ENCODE data around the gene BICC1.
A peak's percentile ranks its signal among the peaks of the same experiment; 100 is the strongest.

BICC1 gene

GRCh38 chr10:58512491-58513187 lies at the start of gene BICC1:
TSS of gene BICC1 (plus strand) at chr10:58512872. CDS start at chr10:58513144, 272 bp downstream.
- Histone ChIP-seq H3K9me3 (ENCODE audit: control insufficient read depth in 1 of 2, low read length in 2 of 2) (no peaks in the 10 kb centered on the region), H3K27ac (ENCODE audit: low read length) (peak within 1 kb of the TSS; percentile 68), H3K4me1 (ENCODE audit: control insufficient read depth in 1 of 2, insufficient read depth in 2 of 2, low read length in 2 of 2) (peaks cover 5 to 10% of the 10 kb centered on the region in 2 donors), H3K36me3 (ENCODE audit: control insufficient read depth in 1 of 2, insufficient read depth in 2 of 2, low read length in 2 of 2) (no peaks in the 10 kb centered on the region), H3K4me3 (ENCODE audit: low read depth in 1 of 2, low read length in 2 of 2) (peak within 1 kb of the TSS; percentile 73 to 85), H3K27me3 (ENCODE audit: low read depth, low read length) (no peaks in the 10 kb centered on the region)

- Histone ChIP-seq H3K36me3 (ENCODE audit: control insufficient read depth in 1 of 2, insufficient read depth in 2 of 2, low read length in 2 of 2) (no peaks in the 10 kb centered on the region), H3K4me3 (ENCODE audit: low read depth in 1 of 2, low read length in 2 of 2) (no peak overlapping the region), H3K27ac (ENCODE audit: low read length) (no peak overlapping the region), H3K27me3 (ENCODE audit: low read depth, low read length) (no peaks in the 10 kb centered on the region), H3K4me1 (ENCODE audit: control insufficient read depth in 1 of 2, insufficient read depth in 2 of 2, low read length in 2 of 2) (no peaks in the 10 kb centered on the region), H3K9me3 (ENCODE audit: control insufficient read depth in 1 of 2, low read length in 2 of 2) (no peaks in the 10 kb centered on the region)
These were observed 47.7 kb upstream of the BICC1 start for GRCh38 chr10:58464956-58465355.

- no peaks in the 10 kb centered on the region for H3K4me1 ChIP-seq (ENCODE audit: control insufficient read depth in 1 of 2, insufficient read depth in 2 of 2, low read length in 2 of 2)
- H3K27ac ChIP-seq (ENCODE audit: low read length) = no peak overlapping the region
- H3K27me3 ChIP-seq (ENCODE audit: low read depth, low read length) = no peaks in the 10 kb centered on the region
- H3K4me3 ChIP-seq (ENCODE audit: low read depth in 1 of 2, low read length in 2 of 2) = no peak overlapping the region
- no peaks in the 10 kb centered on the region for H3K36me3 ChIP-seq (ENCODE audit: control insufficient read depth in 1 of 2, insufficient read depth in 2 of 2, low read length in 2 of 2)
- H3K9me3 ChIP-seq (ENCODE audit: control insufficient read depth in 1 of 2, low read length in 2 of 2) = no peaks in the 10 kb centered on the region
These were observed 47.0 kb upstream of the BICC1 start for GRCh38 chr10:58465629-58466028.

GRCh38 chr10:58467931-58468635 lies 44.6 kb upstream of the BICC1 start:
- no peaks in the 10 kb centered on the region for H3K9me3 ChIP-seq (ENCODE audit: control insufficient read depth in 1 of 2, low read length in 2 of 2)
- no peak overlapping the region for H3K27ac ChIP-seq (ENCODE audit: low read length)
- no peak overlapping the region for H3K4me3 ChIP-seq (ENCODE audit: low read depth in 1 of 2, low read length in 2 of 2)
- no peaks in the 10 kb centered on the region for H3K27me3 ChIP-seq (ENCODE audit: low read depth, low read length)
- H3K4me1 ChIP-seq (ENCODE audit: control insufficient read depth in 1 of 2, insufficient read depth in 2 of 2, low read length in 2 of 2) = no peaks in the 10 kb centered on the region
- no peaks in the 10 kb centered on the region for H3K36me3 ChIP-seq (ENCODE audit: control insufficient read depth in 1 of 2, insufficient read depth in 2 of 2, low read length in 2 of 2)

GRCh38 chr10:58473976-58474375 lies 38.7 kb upstream of the BICC1 start:
- no peak overlapping the region for H3K4me3 ChIP-seq (ENCODE audit: low read depth in 1 of 2, low read length in 2 of 2)

GRCh38 chr10:58475322-58476277 lies 37.1 kb upstream of the BICC1 start:
- no peaks in the 10 kb centered on the region for H3K9me3 ChIP-seq (ENCODE audit: control insufficient read depth in 1 of 2, low read length in 2 of 2)
- H3K27me3 ChIP-seq (ENCODE audit: low read depth, low read length) = no peaks in the 10 kb centered on the region
- no peaks in the 10 kb centered on the region for H3K4me1 ChIP-seq (ENCODE audit: control insufficient read depth in 1 of 2, insufficient read depth in 2 of 2, low read length in 2 of 2)
- H3K4me3 ChIP-seq (ENCODE audit: low read depth in 1 of 2, low read length in 2 of 2) = no peak overlapping the region
- no peaks in the 10 kb centered on the region for H3K36me3 ChIP-seq (ENCODE audit: control insufficient read depth in 1 of 2, insufficient read depth in 2 of 2, low read length in 2 of 2)
- H3K27ac ChIP-seq (ENCODE audit: low read length) = peak overlapping the region; percentile 24

More at GRCh38 chr10:58473976-58474375, 38.7 kb upstream of the BICC1 start:
- no peaks in the 10 kb centered on the region for H3K27me3 ChIP-seq (ENCODE audit: low read depth, low read length)
- no peaks in the 10 kb centered on the region for H3K36me3 ChIP-seq (ENCODE audit: control insufficient read depth in 1 of 2, insufficient read depth in 2 of 2, low read length in 2 of 2)
- H3K9me3 ChIP-seq (ENCODE audit: control insufficient read depth in 1 of 2, low read length in 2 of 2) = no peaks in the 10 kb centered on the region
- no peak overlapping the region for H3K27ac ChIP-seq (ENCODE audit: low read length)
- H3K4me1 ChIP-seq (ENCODE audit: control insufficient read depth in 1 of 2, insufficient read depth in 2 of 2, low read length in 2 of 2) = no peaks in the 10 kb centered on the region

- no peaks in the 10 kb centered on the region for H3K27me3 ChIP-seq (ENCODE audit: low read depth, low read length)
- H3K36me3 ChIP-seq (ENCODE audit: control insufficient read depth in 1 of 2, insufficient read depth in 2 of 2, low read length in 2 of 2) = no peaks in the 10 kb centered on the region
- no peak overlapping the region for H3K27ac ChIP-seq (ENCODE audit: low read length)
- no peaks in the 10 kb centered on the region for H3K4me1 ChIP-seq (ENCODE audit: control insufficient read depth in 1 of 2, insufficient read depth in 2 of 2, low read length in 2 of 2)
- H3K4me3 ChIP-seq (ENCODE audit: low read depth in 1 of 2, low read length in 2 of 2) = no peak overlapping the region
- H3K9me3 ChIP-seq (ENCODE audit: control insufficient read depth in 1 of 2, low read length in 2 of 2) = no peaks in the 10 kb centered on the region
These were observed 35.5 kb upstream of the BICC1 start for GRCh38 chr10:58477122-58477521.

- Histone ChIP-seq H3K9me3 (ENCODE audit: control insufficient read depth in 1 of 2, low read length in 2 of 2) (no peaks in the 10 kb centered on the region), H3K36me3 (ENCODE audit: control insufficient read depth in 1 of 2, insufficient read depth in 2 of 2, low read length in 2 of 2) (no peaks in the 10 kb centered on the region), H3K27me3 (ENCODE audit: low read depth, low read length) (no peaks in the 10 kb centered on the region), H3K4me1 (ENCODE audit: control insufficient read depth in 1 of 2, insufficient read depth in 2 of 2, low read length in 2 of 2) (no peaks in the 10 kb centered on the region), H3K27ac (ENCODE audit: low read length) (no peak overlapping the region), H3K4me3 (ENCODE audit: low read depth in 1 of 2, low read length in 2 of 2) (no peak overlapping the region)
These were observed 34.8 kb upstream of the BICC1 start for GRCh38 chr10:58477902-58478301.

GRCh38 chr10:58479045-58479444 lies 33.6 kb upstream of the BICC1 start:
- H3K36me3 ChIP-seq (ENCODE audit: control insufficient read depth in 1 of 2, insufficient read depth in 2 of 2, low read length in 2 of 2) = no peaks in the 10 kb centered on the region
- H3K4me3 ChIP-seq (ENCODE audit: low read depth in 1 of 2, low read length in 2 of 2) = no peak overlapping the region
- no peak overlapping the region for H3K27ac ChIP-seq (ENCODE audit: low read length)
- H3K9me3 ChIP-seq (ENCODE audit: control insufficient read depth in 1 of 2, low read length in 2 of 2) = no peaks in the 10 kb centered on the region
- no peaks in the 10 kb centered on the region for H3K4me1 ChIP-seq (ENCODE audit: control insufficient read depth in 1 of 2, insufficient read depth in 2 of 2, low read length in 2 of 2)
- no peaks in the 10 kb centered on the region for H3K27me3 ChIP-seq (ENCODE audit: low read depth, low read length)

- Histone ChIP-seq H3K27ac (ENCODE audit: low read length) (no peak overlapping the region), H3K9me3 (ENCODE audit: control insufficient read depth in 1 of 2, low read length in 2 of 2) (no peaks in the 10 kb centered on the region), H3K4me3 (ENCODE audit: low read depth in 1 of 2, low read length in 2 of 2) (no peak overlapping the region), H3K27me3 (ENCODE audit: low read depth, low read length) (no peaks in the 10 kb centered on the region), H3K4me1 (ENCODE audit: control insufficient read depth in 1 of 2, insufficient read depth in 2 of 2, low read length in 2 of 2) (no peaks in the 10 kb centered on the region), H3K36me3 (ENCODE audit: control insufficient read depth in 1 of 2, insufficient read depth in 2 of 2, low read length in 2 of 2) (no peaks in the 10 kb centered on the region)
These were observed 32.4 kb upstream of the BICC1 start for GRCh38 chr10:58480321-58480720.

- no peak overlapping the region for H3K27ac ChIP-seq (ENCODE audit: low read length)
- H3K36me3 ChIP-seq (ENCODE audit: control insufficient read depth in 1 of 2, insufficient read depth in 2 of 2, low read length in 2 of 2) = no peaks in the 10 kb centered on the region
- no peaks in the 10 kb centered on the region for H3K27me3 ChIP-seq (ENCODE audit: low read depth, low read length)
- H3K9me3 ChIP-seq (ENCODE audit: control insufficient read depth in 1 of 2, low read length in 2 of 2) = no peaks in the 10 kb centered on the region
- H3K4me1 ChIP-seq (ENCODE audit: control insufficient read depth in 1 of 2, insufficient read depth in 2 of 2, low read length in 2 of 2) = no peaks in the 10 kb centered on the region
- no peak overlapping the region for H3K4me3 ChIP-seq (ENCODE audit: low read depth in 1 of 2, low read length in 2 of 2)
These were observed 31.0 kb upstream of the BICC1 start for GRCh38 chr10:58481569-58482109.

Data from muscle layer of duodenum (tissue), 2 donors.